ENCODE measurements around the gene CCDC90B.

Gene CCDC90B, protein sequence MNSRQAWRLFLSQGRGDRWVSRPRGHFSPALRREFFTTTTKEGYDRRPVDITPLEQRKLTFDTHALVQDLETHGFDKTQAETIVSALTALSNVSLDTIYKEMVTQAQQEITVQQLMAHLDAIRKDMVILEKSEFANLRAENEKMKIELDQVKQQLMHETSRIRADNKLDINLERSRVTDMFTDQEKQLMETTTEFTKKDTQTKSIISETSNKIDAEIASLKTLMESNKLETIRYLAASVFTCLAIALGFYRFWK

DNA sequence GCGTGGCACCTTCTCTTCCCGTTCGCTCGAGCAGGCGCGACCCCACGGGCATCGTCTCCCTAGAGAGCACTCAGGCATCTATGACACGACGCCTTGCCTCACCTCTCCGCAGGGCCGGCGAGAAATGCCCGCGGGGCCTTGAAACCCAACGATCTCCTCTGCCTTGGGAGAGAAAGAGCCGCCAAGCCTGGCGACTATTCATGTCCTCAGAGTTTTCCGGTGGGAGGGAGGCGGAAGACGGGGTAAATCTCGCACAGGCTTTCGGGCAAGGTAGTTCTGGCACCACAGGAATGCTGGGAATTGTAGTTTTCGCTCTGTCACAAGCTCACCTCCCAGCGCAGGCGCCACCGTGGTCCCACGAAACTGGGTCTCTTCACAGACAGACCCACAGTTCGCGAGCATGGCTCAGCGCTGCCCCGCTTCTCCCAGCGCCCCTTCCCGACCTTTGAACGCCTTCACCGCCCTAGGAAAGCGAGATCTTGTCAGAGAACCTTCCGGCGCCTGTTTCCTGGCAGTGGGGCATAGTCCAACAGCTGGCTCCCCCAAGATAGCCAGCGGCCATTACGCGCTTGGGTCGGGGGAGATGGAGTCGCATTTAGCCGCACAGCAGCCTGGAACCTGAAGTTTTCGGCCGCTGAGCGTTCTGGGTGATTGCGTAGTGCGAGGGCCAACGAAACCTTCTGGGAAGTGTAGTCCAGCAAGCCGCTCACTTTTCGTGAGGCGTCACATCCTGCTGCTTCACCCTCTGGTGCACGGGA lies at the start of gene CCDC90B:
Gene CCDC90B (minus strand): TSS at position 597 of the 758 bp plus-strand sequence. CDS start 395 bp downstream, at position 202.
- TF ChIP-seq GLIS3 (CRISPR knock-in tag; IDR thresholded peaks at IDR 0.05) (peak; percentile 40; the same call in 1 of the 2 replicates), ZNF70 (CRISPR knock-in tag; IDR thresholded peaks at IDR 0.05) (peak; percentile 35; the same call in 1 of the 2 replicates), ARNTL (CRISPR knock-in tag; IDR thresholded peaks at IDR 0.05; ENCODE audit: borderline replicate concordance, low read depth) (no peak), ZNF565 (CRISPR knock-in tag; conservative IDR thresholded peaks at IDR 0.05; ENCODE audit: low read depth) (0 out of 2 replicates have a peak, but pooled peaks have one; percentile 18), BACH2 (CRISPR knock-in tag; IDR thresholded peaks at IDR 0.05; ENCODE audit: borderline replicate concordance) (no peak)
- TF ChIP-seq, protein P1, sequence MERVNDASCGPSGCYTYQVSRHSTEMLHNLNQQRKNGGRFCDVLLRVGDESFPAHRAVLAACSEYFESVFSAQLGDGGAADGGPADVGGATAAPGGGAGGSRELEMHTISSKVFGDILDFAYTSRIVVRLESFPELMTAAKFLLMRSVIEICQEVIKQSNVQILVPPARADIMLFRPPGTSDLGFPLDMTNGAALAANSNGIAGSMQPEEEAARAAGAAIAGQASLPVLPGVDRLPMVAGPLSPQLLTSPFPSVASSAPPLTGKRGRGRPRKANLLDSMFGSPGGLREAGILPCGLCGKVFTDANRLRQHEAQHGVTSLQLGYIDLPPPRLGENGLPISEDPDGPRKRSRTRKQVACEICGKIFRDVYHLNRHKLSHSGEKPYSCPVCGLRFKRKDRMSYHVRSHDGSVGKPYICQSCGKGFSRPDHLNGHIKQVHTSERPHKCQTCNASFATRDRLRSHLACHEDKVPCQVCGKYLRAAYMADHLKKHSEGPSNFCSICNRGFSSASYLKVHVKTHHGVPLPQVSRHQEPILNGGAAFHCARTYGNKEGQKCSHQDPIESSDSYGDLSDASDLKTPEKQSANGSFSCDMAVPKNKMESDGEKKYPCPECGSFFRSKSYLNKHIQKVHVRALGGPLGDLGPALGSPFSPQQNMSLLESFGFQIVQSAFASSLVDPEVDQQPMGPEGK (CRISPR knock-in tag; IDR thresholded peaks at IDR 0.05; ENCODE audit: borderline replicate concordance): peak; percentile 62; the same call in 1 of the 2 replicates
- TF ChIP-seq, protein P2, sequence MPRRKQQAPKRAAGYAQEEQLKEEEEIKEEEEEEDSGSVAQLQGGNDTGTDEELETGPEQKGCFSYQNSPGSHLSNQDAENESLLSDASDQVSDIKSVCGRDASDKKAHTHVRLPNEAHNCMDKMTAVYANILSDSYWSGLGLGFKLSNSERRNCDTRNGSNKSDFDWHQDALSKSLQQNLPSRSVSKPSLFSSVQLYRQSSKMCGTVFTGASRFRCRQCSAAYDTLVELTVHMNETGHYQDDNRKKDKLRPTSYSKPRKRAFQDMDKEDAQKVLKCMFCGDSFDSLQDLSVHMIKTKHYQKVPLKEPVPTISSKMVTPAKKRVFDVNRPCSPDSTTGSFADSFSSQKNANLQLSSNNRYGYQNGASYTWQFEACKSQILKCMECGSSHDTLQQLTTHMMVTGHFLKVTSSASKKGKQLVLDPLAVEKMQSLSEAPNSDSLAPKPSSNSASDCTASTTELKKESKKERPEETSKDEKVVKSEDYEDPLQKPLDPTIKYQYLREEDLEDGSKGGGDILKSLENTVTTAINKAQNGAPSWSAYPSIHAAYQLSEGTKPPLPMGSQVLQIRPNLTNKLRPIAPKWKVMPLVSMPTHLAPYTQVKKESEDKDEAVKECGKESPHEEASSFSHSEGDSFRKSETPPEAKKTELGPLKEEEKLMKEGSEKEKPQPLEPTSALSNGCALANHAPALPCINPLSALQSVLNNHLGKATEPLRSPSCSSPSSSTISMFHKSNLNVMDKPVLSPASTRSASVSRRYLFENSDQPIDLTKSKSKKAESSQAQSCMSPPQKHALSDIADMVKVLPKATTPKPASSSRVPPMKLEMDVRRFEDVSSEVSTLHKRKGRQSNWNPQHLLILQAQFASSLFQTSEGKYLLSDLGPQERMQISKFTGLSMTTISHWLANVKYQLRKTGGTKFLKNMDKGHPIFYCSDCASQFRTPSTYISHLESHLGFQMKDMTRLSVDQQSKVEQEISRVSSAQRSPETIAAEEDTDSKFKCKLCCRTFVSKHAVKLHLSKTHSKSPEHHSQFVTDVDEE (CRISPR knock-in tag; IDR thresholded peaks at IDR 0.05): 0 out of 2 replicates have a peak, but pooled peaks have one; percentile 45
- TF ChIP-seq, protein P3, sequence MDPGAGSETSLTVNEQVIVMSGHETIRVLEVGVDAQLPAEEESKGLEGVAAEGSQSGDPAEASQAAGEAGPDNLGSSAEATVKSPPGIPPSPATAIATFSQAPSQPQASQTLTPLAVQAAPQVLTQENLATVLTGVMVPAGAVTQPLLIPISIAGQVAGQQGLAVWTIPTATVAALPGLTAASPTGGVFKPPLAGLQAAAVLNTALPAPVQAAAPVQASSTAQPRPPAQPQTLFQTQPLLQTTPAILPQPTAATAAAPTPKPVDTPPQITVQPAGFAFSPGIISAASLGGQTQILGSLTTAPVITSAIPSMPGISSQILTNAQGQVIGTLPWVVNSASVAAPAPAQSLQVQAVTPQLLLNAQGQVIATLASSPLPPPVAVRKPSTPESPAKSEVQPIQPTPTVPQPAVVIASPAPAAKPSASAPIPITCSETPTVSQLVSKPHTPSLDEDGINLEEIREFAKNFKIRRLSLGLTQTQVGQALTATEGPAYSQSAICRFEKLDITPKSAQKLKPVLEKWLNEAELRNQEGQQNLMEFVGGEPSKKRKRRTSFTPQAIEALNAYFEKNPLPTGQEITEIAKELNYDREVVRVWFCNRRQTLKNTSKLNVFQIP (CRISPR knock-in tag; IDR thresholded peaks at IDR 0.05; ENCODE audit: borderline replicate concordance, low read depth): no peak
- ATAC-seq: peak; percentile 96

DNA sequence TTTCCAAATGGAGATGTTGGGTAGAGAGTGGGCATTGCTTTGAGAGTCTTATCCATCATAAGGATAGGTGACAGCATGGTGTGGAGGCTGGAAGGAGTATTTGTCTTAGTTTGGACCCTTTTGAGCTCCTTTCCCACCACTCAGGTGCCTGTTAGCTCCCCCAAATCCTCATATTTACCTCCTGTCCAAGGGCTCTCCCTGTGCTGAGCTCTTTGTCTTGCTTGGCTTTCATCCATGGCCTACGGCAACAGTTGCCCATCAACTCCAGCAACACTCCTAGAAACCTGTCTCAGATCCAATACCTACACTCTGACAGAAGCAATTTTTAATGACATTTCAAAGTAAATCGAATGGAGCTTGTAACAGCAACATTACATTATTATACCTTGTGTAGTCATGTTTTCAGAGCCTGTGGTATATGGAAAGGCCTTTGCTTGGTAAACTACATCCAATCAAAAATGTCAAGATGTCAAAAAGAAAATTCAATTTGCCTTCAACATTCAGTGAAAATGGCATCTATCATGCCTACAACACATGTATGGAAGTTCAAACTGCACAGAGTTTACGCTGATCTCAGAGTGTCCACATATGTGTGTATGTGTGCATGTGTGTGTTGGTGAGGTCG lies 49.4 kb upstream of the CCDC90B start:
- no peak for ATAC-seq
- TF ChIP-seq PPARA (CRISPR knock-in tag; IDR thresholded peaks at IDR 0.05; ENCODE audit: borderline replicate concordance): no peak
- TF ChIP-seq, protein P1 (CRISPR knock-in tag; IDR thresholded peaks at IDR 0.05; ENCODE audit: borderline replicate concordance): no peak
- no peak for TF ChIP-seq ISL1 (CRISPR knock-in tag; IDR thresholded peaks at IDR 0.05)
- TF ChIP-seq BACH2 (CRISPR knock-in tag; IDR thresholded peaks at IDR 0.05; ENCODE audit: borderline replicate concordance): no peak
- TF ChIP-seq ZC3H10 (CRISPR knock-in tag; IDR thresholded peaks at IDR 0.05): no peak
- no peak for TF ChIP-seq ARNTL (CRISPR knock-in tag; IDR thresholded peaks at IDR 0.05; ENCODE audit: borderline replicate concordance, low read depth)
- no peak for TF ChIP-seq OSR1 (CRISPR knock-in tag; IDR thresholded peaks at IDR 0.05)
- TF ChIP-seq, protein P3 (CRISPR knock-in tag; IDR thresholded peaks at IDR 0.05; ENCODE audit: borderline replicate concordance, low read depth): no peak
- TF ChIP-seq, protein P2 (CRISPR knock-in tag; IDR thresholded peaks at IDR 0.05): no peak
- no peak for TF ChIP-seq ZFP30 (CRISPR knock-in tag; IDR thresholded peaks at IDR 0.05)
- TF ChIP-seq, protein P4, sequence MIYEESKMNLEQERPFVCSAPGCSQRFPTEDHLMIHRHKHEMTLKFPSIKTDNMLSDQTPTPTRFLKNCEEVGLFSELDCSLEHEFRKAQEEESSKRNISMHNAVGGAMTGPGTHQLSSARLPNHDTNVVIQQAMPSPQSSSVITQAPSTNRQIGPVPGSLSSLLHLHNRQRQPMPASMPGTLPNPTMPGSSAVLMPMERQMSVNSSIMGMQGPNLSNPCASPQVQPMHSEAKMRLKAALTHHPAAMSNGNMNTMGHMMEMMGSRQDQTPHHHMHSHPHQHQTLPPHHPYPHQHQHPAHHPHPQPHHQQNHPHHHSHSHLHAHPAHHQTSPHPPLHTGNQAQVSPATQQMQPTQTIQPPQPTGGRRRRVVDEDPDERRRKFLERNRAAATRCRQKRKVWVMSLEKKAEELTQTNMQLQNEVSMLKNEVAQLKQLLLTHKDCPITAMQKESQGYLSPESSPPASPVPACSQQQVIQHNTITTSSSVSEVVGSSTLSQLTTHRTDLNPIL (CRISPR knock-in tag; IDR thresholded peaks at IDR 0.05; ENCODE audit: low read depth): no peak
- TF ChIP-seq CSDC2 (CRISPR knock-in tag; IDR thresholded peaks at IDR 0.05): no peak
- no peak for TF ChIP-seq ZNF565 (CRISPR knock-in tag; conservative IDR thresholded peaks at IDR 0.05; ENCODE audit: low read depth)
- TF ChIP-seq, protein P5, sequence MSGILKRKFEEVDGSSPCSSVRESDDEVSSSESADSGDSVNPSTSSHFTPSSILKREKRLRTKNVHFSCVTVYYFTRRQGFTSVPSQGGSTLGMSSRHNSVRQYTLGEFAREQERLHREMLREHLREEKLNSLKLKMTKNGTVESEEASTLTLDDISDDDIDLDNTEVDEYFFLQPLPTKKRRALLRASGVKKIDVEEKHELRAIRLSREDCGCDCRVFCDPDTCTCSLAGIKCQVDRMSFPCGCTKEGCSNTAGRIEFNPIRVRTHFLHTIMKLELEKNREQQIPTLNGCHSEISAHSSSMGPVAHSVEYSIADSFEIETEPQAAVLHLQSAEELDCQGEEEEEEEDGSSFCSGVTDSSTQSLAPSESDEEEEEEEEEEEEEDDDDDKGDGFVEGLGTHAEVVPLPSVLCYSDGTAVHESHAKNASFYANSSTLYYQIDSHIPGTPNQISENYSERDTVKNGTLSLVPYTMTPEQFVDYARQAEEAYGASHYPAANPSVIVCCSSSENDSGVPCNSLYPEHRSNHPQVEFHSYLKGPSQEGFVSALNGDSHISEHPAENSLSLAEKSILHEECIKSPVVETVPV (CRISPR knock-in tag; IDR thresholded peaks at IDR 0.05): no peak
- no peak for TF ChIP-seq TOX (CRISPR knock-in tag; IDR thresholded peaks at IDR 0.05; ENCODE audit: borderline replicate concordance)
- no peak for TF ChIP-seq ZFP3 (CRISPR knock-in tag; IDR thresholded peaks at IDR 0.05)
- TF ChIP-seq ZNF8 (CRISPR knock-in tag; IDR thresholded peaks at IDR 0.05): no peak
